Transverse colon (tissue), 4 donors: ENCODE data around the gene ZFP62. TPM values are rescaled to one million over a fixed set of nuclear protein-coding genes. Genes with fewer than 3 reads are reported as not detected.

Experiments
- small RNA-seq, 4 donors: library from RNA; depleted of rRNA; stranded (forward); fragments of <200 nt; gene quantifications; one replicate each; pipeline ENCODE3, GENCODE V24; 2016
- total RNA-seq, 4 donors: library from RNA; depleted of rRNA; stranded (reverse); fragments of >200 nt; gene quantifications; one replicate each; pipeline ENCODE4 v1.1.0, GENCODE V29; 2016

The ZFP62 gene
- total RNA-seq, 4 donors from 2014 or later: 4.1 to 35.7 (median 26.9) TPM

Small RNA genes lying within 50 kb of the gene (small RNA-seq; reads per million reads assigned to genes)
- gene RF00019: 0 reads per million in 4 donors

Other genes with a start within 250 kb of the ZFP62 start
- 10 to 100 TPM in 1 of 4 donors, 1 to 10 TPM in 3; 1.8 to 16.1 (median 4.0) TPM for gene FLT4, start 211.7 kb downstream of the ZFP62 start, total RNA-seq
- not detected for gene OR2Y1, start 121.2 kb downstream of the ZFP62 start, total RNA-seq
- 100 to 1,000 TPM in 3 of 4 donors, 10 to 100 TPM in 1; 98.5 to 131 (median 114) TPM for gene MGAT1, start 58.5 kb downstream of the ZFP62 start, total RNA-seq
- gene BTNL8, start 37.9 kb upstream of the ZFP62 start, total RNA-seq: 100 to 1,000 TPM in 1 of 4 donors, 10 to 100 TPM in 3; 19.7 to 156 (median 59.0) TPM
- gene BTNL3, start 127.6 kb upstream of the ZFP62 start, total RNA-seq: 100 to 1,000 TPM in 1 of 4 donors, 10 to 100 TPM in 3; 15.7 to 146 (median 34.7) TPM
- gene BTNL9, start 179.0 kb upstream of the ZFP62 start, total RNA-seq: 10 to 100 TPM in 3 of 4 donors, 1 to 10 TPM in 1; 2.5 to 96.5 (median 15.4) TPM